NCI-H510A (cell line): ENCODE measurements around the gene HDGFL2.

Source experiments
- DNase-seq: peaks from one replicate; lab custom pipeline; 2025; lab: John Stamatoyannopoulos, UW

Gene HDGFL2

GRCh38 chr19:4445963-4446703 lies 26.0 kb upstream of the HDGFL2 start:
- DNase-seq, result no peak

- no peak for DNase-seq
These were observed 25.3 kb upstream of the HDGFL2 start for GRCh38 chr19:4446704-4447200.

- DNase-seq, result no peak
These were observed 24.6 kb upstream of the HDGFL2 start for GRCh38 chr19:4447327-4448146.

- DNase-seq, result no peak
These were observed 23.7 kb upstream of the HDGFL2 start for GRCh38 chr19:4448147-4448985.

- no peak for DNase-seq
These were observed 23.0 kb upstream of the HDGFL2 start for GRCh38 chr19:4449022-4449638.

- DNase-seq, result no peak
These were observed 22.5 kb upstream of the HDGFL2 start for GRCh38 chr19:4449639-4450028.

GRCh38 chr19:4452230-4452990 lies 19.7 kb upstream of the HDGFL2 start:
- DNase-seq, result no peak

- DNase-seq, result no peak
These were observed 18.6 kb upstream of the HDGFL2 start for GRCh38 chr19:4453232-4454179.

- no peak for DNase-seq
These were observed 17.1 kb upstream of the HDGFL2 start for GRCh38 chr19:4454747-4455718.

GRCh38 chr19:4455719-4456475 lies 16.2 kb upstream of the HDGFL2 start:
- DNase-seq, result peak; percentile 39

- DNase-seq, result peak; percentile 20
These were observed 15.6 kb upstream of the HDGFL2 start for GRCh38 chr19:4456476-4456842.

GRCh38 chr19:4456843-4457653 lies 15.0 kb upstream of the HDGFL2 start:
- peak; percentile 71 for DNase-seq

- peak; percentile 99 for DNase-seq
These were observed 14.3 kb upstream of the HDGFL2 start, which contains the start of gene UBXN6 for GRCh38 chr19:4457654-4458395. Gene UBXN6, minus strand, starts transcription at chr19:4457794. Its CDS starts 97 bp downstream, at chr19:4457697.

- DNase-seq, result no peak
These were observed 7.1 kb upstream of the HDGFL2 start for GRCh38 chr19:4464815-4465581.

- no peak for DNase-seq
These were observed 4.3 kb upstream of the HDGFL2 start for GRCh38 chr19:4467835-4468234.
